GM23338 (cell line): ENCODE data around the gene OR51G2. TPM values are rescaled to one million over a fixed set of nuclear protein-coding genes. Genes with fewer than 3 reads are reported as not detected.

Experiments
- ATAC-seq: fragments of 200-7000 bp; cut with Tn5 transposase; 3 replicates; pipeline ENCODE4 v1.9.1; 2020
- DNase-seq: peaks from one replicate; pipeline ENCODE4 v3.0.0-alpha.2; 2015; ENCODE audit warnings: low spot score
- H2AFZ ChIP-seq: fragments of 200-600 bp; sonication (generic); 2 replicates; pipeline ENCODE4 v1.8.0; 2016; ENCODE audit warnings: antibody characterized with exemption, mild to moderate bottlenecking, moderate library complexity
- H3F3A ChIP-seq: fragments of 200-600 bp; sonication (generic); replicated peaks from 2 replicates; pipeline ENCODE4 v1.8.0; 2017; ENCODE audit warnings: antibody characterized with exemption, mixed run types, low read depth
- H3K27ac ChIP-seq: fragments of 200-600 bp; sonication (generic); 2 replicates; pipeline ENCODE4 v1.6.1; 2016; ENCODE audit warnings: low read depth
- H3K27me3 ChIP-seq: fragments of 200-600 bp; sonication (generic); 2 replicates; pipeline ENCODE4 v1.8.0; 2016; ENCODE audit warnings: mild to moderate bottlenecking, mixed run types, moderate library complexity; ENCODE audit not compliant: insufficient read depth
- H3K36me3 ChIP-seq: fragments of 200-600 bp; sonication (generic); 2 replicates; pipeline ENCODE4 v1.8.0; 2016; ENCODE audit warnings: mild to moderate bottlenecking; ENCODE audit not compliant: insufficient read depth
- H3K4me1 ChIP-seq: fragments of 200-600 bp; sonication (generic); 2 replicates; pipeline ENCODE4 v1.8.0; 2016; ENCODE audit warnings: mild to moderate bottlenecking, moderate library complexity; ENCODE audit not compliant: insufficient read depth
- H3K4me2 ChIP-seq: fragments of 200-600 bp; sonication (generic); 2 replicates; pipeline ENCODE4 v1.7.1; 2017; ENCODE audit warnings: mixed run types
- H3K4me3 ChIP-seq: fragments of 200-600 bp; sonication (generic); 2 replicates; pipeline ENCODE4 v1.6.1; 2016; ENCODE audit warnings: mixed run types
- H3K79me2 ChIP-seq: fragments of 200-600 bp; sonication (generic); replicated peaks from 2 replicates; pipeline ENCODE4 v1.8.0; 2017; ENCODE audit warnings: mild to moderate bottlenecking; ENCODE audit not compliant: insufficient read depth
- H3K9me2 ChIP-seq: fragments of 200-600 bp; sonication (generic); 2 replicates; pipeline ENCODE4 v1.8.0; 2017; ENCODE audit not compliant: insufficient read depth
- H4K20me1 ChIP-seq: fragments of 200-600 bp; sonication (generic); replicated peaks from 2 replicates; pipeline ENCODE4 v1.8.0; 2017; ENCODE audit warnings: mild to moderate bottlenecking; ENCODE audit not compliant: insufficient read depth
- H3K27ac Mint-ChIP-seq: 2 replicates; pipeline ENCODE4 v1.8.0; 2020; ENCODE audit warnings: inconsistent platforms, mild to moderate bottlenecking, moderate library complexity, mixed read lengths
- H3K27me3 Mint-ChIP-seq: 3 replicates; pipeline ENCODE4 v1.8.0; 2022; ENCODE audit warnings: low read depth, mild to moderate bottlenecking, moderate library complexity, mixed read lengths, inconsistent platforms; ENCODE audit not compliant: insufficient read depth, poor library complexity
- H3K36me3 Mint-ChIP-seq: 3 replicates; pipeline ENCODE4 v1.8.0; 2021; ENCODE audit warnings: low read depth, mild to moderate bottlenecking, inconsistent platforms, moderate library complexity, mixed read lengths
- H3K4me1 Mint-ChIP-seq: 3 replicates; pipeline ENCODE4 v1.8.0; 2020; ENCODE audit warnings: mild to moderate bottlenecking, inconsistent platforms, mixed read lengths
- H3K4me3 Mint-ChIP-seq: 3 replicates; pipeline ENCODE4 v1.8.0; 2021; ENCODE audit warnings: moderate library complexity, mild to moderate bottlenecking, inconsistent platforms, mixed read lengths
- H3K9me3 Mint-ChIP-seq: 3 replicates; pipeline ENCODE4 v1.8.0; 2020; ENCODE audit warnings: moderate library complexity, mild to moderate bottlenecking, inconsistent platforms, mixed read lengths
- CREB1 ChIP-seq: fragments of 250-450 bp; sonication (Bioruptor Pico); IDR thresholded peaks from 2 replicates; pipeline ENCODE4 v1.5.0; 2020; ENCODE audit warnings: low read depth, mild to moderate bottlenecking, moderate library complexity
- EZH2 ChIP-seq: fragments of 200-600 bp; sonication (generic); IDR thresholded peaks from one replicate; pipeline ENCODE4 v1.8.0; 2017; ENCODE audit warnings: antibody characterized with exemption, mild to moderate bottlenecking, low read depth; ENCODE audit not compliant: unreplicated experiment
- EZH2phosphoT487 ChIP-seq: fragments of 200-600 bp; sonication (generic); IDR thresholded peaks from one replicate; pipeline ENCODE4 v1.8.1; 2018; ENCODE audit warnings: antibody characterized with exemption; ENCODE audit not compliant: unreplicated experiment
- NANOG ChIP-seq: IDR thresholded peaks from 2 replicates; pipeline ENCODE4 v1.6.1; 2016; ENCODE audit warnings: antibody characterized with exemption, borderline replicate concordance
- ZNF114 ChIP-seq: fragments of 250-450 bp; sonication (Bioruptor Pico); IDR thresholded peaks from 2 replicates; pipeline ENCODE4 v1.5.0; 2020; ENCODE audit warnings: mild to moderate bottlenecking, moderate library complexity
- polyA plus RNA-seq: library from polyadenylated mRNA; unstranded; fragments of >200 nt; fragmentation: Nextera tagmentation; extraction: Ambion mirVana; gene quantifications from 2 replicates; pipeline ENCODE4 v1.2.1, GENCODE V29; 2016
- total RNA-seq: library from RNA; depleted of rRNA; stranded (reverse); fragments of >200 nt; shearing (Covaris generic); gene quantifications from 2 replicates; pipeline ENCODE4 v1.2.3, GENCODE V29; 2014
- TF ChIP-seq, protein P1 (sequence below): fragments of 250-450 bp; sonication (Bioruptor Pico); IDR thresholded peaks from 2 replicates; pipeline ENCODE4 v1.5.0; 2020; ENCODE audit warnings: mild to moderate bottlenecking, moderate library complexity
- TF ChIP-seq, protein P2 (sequence below): IDR thresholded peaks from one replicate; pipeline ENCODE4 v1.6.1; 2018; ENCODE audit warnings: antibody characterized with exemption; ENCODE audit not compliant: unreplicated experiment

The OR51G2 gene
- total and polyA plus RNA-seq, 2 experiments from 2014 or later = not detected

DNA sequence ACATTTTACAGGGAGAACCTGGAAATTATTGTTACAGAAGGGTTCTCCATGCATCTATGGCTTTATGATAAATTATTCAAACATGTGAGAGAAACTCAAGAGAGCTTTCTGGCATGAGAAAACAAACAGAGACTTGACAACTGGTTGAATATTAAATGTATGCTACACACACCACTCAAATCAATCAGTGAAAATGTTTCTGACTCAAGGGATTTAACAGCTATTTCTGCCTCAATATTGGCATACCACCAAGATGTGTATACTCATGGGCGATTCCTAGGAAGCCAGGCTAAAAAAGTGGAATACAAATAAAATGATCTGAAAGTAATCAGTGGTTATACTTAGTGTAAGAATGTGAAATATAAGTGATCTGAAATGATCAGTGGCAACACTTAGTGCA is 53.3 kb downstream of the OR51G2 start:
- Mint-ChIP-seq H3K27ac (no peak overlapping the region), H3K4me1 (peaks cover 31% of the 10 kb centered on the region), H3K4me3 (no peak overlapping the region), H3K27me3 (peaks cover 1% of the 10 kb centered on the region), H3K36me3 (0 out of 3 replicates have a peak, but pooled peaks cover 4% of the 10 kb centered on the region), H3K9me3 (peaks cover 6% of the 10 kb centered on the region)
- no peak overlapping the region for H3K4me2 ChIP-seq
- H3K27me3 ChIP-seq = no peaks in the 10 kb centered on the region
- no peaks in the 10 kb centered on the region for H3K79me2 ChIP-seq
- peaks cover 16% of the 10 kb centered on the region for H3K4me1 ChIP-seq
- DNase-seq = no peak
- H3K36me3 ChIP-seq = no peaks in the 10 kb centered on the region
- no peak overlapping the region for H3K4me3 ChIP-seq
- no peaks in the 10 kb centered on the region for H3K9me2 ChIP-seq
- ATAC-seq = no peak
- TF ChIP-seq CREB1 (CRISPR knock-in tag) (no peak), NANOG (no peak), EZH2phosphoT487 (no peak), EZH2 (no peak)
- no peak overlapping the region for H3K27ac ChIP-seq
- H2AFZ ChIP-seq = 0 out of 2 replicates have a peak overlapping the region, but pooled peaks have one; percentile 39
- no peaks in the 10 kb centered on the region for H3F3A ChIP-seq
- no peaks in the 10 kb centered on the region for H4K20me1 ChIP-seq

DNA sequence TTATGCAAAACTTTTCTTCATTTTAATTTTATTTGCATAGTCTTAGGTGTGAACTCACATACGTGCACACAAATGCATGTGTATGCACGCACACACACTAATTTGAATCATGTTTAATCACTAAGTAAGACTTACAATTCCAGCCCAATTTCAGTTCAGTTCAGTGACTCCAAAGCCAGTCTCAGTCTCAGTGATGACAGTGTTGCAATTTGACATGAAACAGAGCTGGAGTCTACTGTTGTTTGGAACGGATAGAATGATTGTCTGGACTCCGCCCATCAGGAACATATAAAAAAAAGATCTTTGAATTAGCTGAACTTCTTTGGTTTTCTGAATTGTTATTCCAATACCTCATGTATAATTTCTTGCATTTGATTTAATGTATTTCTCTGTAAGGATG is 55.3 kb downstream of the OR51G2 start:
- Histone ChIP-seq H3K4me1 (peaks cover 16% of the 10 kb centered on the region), H4K20me1 (no peaks in the 10 kb centered on the region), H3K27ac (no peak overlapping the region), H3F3A (no peaks in the 10 kb centered on the region), H3K79me2 (no peaks in the 10 kb centered on the region), H3K4me2 (peak overlapping the region; percentile 42), H3K4me3 (no peak overlapping the region), H2AFZ (no peak overlapping the region), H3K9me2 (0 out of 2 replicates have a peak, but pooled peaks cover 5% of the 10 kb centered on the region), H3K27me3 (no peaks in the 10 kb centered on the region), H3K36me3 (no peaks in the 10 kb centered on the region)
- peaks cover 6% of the 10 kb centered on the region for H3K9me3 Mint-ChIP-seq
- TF ChIP-seq, protein P1, sequence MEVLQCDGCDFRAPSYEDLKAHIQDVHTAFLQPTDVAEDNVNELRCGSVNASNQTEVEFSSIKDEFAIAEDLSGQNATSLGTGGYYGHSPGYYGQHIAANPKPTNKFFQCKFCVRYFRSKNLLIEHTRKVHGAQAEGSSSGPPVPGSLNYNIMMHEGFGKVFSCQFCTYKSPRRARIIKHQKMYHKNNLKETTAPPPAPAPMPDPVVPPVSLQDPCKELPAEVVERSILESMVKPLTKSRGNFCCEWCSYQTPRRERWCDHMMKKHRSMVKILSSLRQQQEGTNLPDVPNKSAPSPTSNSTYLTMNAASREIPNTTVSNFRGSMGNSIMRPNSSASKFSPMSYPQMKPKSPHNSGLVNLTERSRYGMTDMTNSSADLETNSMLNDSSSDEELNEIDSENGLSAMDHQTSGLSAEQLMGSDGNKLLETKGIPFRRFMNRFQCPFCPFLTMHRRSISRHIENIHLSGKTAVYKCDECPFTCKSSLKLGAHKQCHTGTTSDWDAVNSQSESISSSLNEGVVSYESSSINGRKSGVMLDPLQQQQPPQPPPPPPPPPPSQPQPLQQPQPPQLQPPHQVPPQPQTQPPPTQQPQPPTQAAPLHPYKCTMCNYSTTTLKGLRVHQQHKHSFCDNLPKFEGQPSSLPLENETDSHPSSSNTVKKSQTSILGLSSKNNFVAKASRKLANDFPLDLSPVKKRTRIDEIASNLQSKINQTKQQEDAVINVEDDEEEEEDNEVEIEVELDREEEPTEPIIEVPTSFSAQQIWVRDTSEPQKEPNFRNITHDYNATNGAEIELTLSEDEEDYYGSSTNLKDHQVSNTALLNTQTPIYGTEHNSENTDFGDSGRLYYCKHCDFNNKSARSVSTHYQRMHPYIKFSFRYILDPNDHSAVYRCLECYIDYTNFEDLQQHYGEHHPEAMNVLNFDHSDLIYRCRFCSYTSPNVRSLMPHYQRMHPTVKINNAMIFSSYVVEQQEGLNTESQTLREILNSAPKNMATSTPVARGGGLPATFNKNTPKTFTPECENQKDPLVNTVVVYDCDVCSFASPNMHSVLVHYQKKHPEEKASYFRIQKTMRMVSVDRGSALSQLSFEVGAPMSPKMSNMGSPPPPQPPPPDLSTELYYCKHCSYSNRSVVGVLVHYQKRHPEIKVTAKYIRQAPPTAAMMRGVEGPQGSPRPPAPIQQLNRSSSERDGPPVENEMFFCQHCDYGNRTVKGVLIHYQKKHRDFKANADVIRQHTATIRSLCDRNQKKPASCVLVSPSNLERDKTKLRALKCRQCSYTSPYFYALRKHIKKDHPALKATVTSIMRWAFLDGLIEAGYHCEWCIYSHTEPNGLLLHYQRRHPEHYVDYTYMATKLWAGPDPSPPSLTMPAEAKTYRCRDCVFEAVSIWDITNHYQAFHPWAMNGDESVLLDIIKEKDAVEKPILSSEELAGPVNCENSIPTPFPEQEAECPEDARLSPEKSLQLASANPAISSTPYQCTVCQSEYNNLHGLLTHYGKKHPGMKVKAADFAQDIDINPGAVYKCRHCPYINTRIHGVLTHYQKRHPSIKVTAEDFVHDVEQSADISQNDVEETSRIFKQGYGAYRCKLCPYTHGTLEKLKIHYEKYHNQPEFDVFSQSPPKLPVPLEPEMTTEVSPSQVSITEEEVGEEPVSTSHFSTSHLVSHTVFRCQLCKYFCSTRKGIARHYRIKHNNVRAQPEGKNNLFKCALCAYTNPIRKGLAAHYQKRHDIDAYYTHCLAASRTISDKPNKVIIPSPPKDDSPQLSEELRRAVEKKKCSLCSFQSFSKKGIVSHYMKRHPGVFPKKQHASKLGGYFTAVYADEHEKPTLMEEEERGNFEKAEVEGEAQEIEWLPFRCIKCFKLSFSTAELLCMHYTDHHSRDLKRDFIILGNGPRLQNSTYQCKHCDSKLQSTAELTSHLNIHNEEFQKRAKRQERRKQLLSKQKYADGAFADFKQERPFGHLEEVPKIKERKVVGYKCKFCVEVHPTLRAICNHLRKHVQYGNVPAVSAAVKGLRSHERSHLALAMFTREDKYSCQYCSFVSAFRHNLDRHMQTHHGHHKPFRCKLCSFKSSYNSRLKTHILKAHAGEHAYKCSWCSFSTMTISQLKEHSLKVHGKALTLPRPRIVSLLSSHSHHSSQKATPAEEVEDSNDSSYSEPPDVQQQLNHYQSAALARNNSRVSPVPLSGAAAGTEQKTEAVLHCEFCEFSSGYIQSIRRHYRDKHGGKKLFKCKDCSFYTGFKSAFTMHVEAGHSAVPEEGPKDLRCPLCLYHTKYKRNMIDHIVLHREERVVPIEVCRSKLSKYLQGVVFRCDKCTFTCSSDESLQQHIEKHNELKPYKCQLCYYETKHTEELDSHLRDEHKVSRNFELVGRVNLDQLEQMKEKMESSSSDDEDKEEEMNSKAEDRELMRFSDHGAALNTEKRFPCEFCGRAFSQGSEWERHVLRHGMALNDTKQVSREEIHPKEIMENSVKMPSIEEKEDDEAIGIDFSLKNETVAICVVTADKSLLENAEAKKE (CRISPR knock-in tag) = no peak
- TF ChIP-seq, protein P2, sequence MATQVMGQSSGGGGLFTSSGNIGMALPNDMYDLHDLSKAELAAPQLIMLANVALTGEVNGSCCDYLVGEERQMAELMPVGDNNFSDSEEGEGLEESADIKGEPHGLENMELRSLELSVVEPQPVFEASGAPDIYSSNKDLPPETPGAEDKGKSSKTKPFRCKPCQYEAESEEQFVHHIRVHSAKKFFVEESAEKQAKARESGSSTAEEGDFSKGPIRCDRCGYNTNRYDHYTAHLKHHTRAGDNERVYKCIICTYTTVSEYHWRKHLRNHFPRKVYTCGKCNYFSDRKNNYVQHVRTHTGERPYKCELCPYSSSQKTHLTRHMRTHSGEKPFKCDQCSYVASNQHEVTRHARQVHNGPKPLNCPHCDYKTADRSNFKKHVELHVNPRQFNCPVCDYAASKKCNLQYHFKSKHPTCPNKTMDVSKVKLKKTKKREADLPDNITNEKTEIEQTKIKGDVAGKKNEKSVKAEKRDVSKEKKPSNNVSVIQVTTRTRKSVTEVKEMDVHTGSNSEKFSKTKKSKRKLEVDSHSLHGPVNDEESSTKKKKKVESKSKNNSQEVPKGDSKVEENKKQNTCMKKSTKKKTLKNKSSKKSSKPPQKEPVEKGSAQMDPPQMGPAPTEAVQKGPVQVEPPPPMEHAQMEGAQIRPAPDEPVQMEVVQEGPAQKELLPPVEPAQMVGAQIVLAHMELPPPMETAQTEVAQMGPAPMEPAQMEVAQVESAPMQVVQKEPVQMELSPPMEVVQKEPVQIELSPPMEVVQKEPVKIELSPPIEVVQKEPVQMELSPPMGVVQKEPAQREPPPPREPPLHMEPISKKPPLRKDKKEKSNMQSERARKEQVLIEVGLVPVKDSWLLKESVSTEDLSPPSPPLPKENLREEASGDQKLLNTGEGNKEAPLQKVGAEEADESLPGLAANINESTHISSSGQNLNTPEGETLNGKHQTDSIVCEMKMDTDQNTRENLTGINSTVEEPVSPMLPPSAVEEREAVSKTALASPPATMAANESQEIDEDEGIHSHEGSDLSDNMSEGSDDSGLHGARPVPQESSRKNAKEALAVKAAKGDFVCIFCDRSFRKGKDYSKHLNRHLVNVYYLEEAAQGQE = no peak
- TF ChIP-seq ZNF114 (CRISPR knock-in tag) = no peak
- no peak for TF ChIP-seq NANOG
- no peak for ATAC-seq
- H3K27ac Mint-ChIP-seq = no peak overlapping the region
- DNase-seq = no peak
- H3K4me1 Mint-ChIP-seq = peaks cover 31% of the 10 kb centered on the region
- peaks cover 1% of the 10 kb centered on the region for H3K27me3 Mint-ChIP-seq
- no peak overlapping the region for H3K4me3 Mint-ChIP-seq
- 0 out of 3 replicates have a peak, but pooled peaks cover 4% of the 10 kb centered on the region for H3K36me3 Mint-ChIP-seq
